ENCODE results near the gene F2R.

DNA sequence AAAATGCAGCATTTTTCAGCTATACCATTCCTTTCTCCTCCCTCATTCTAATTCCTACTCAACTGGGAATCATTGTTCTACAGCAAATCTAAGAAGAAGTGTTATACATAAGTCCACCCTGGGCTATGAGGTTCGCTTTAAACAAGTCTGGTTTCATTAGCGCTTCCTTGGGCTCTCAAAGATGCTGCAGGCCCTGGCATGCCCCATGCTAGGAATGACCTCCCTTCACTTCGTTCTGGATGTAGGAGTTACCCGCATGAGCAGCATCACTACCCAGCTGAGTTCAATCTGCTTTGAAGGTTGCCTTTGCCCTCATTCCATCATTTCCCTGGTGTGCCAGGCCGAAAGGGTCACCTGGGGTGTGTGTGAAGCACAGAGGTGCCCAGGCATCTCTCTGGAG lies 35.4 kb downstream of the F2R start:
- TF ChIP-seq KLF6 (CRISPR knock-in tag; IDR thresholded peaks at IDR 0.05; ENCODE audit: borderline replicate concordance) (no peak), ETS2 (tag; IDR thresholded peaks at IDR 0.05; ENCODE audit: borderline replicate concordance, poor library complexity, severe bottlenecking) (no peak), ZNF41 (CRISPR knock-in tag; conservative IDR thresholded peaks at IDR 0.05) (no peak), EGR1 (conservative IDR thresholded peaks at IDR 0.05) (no peak), TARDBP (IDR thresholded peaks at IDR 0.05) (no peak), KDM5B (IDR thresholded peaks at IDR 0.05; ENCODE audit: insufficient replicate concordance, low read depth, low read length) (no peak)
- TF ChIP-seq, protein P1, sequence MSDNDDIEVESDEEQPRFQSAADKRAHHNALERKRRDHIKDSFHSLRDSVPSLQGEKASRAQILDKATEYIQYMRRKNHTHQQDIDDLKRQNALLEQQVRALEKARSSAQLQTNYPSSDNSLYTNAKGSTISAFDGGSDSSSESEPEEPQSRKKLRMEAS (CRISPR knock-in tag; IDR thresholded peaks at IDR 0.05) = no peak
- TF ChIP-seq, protein P2, sequence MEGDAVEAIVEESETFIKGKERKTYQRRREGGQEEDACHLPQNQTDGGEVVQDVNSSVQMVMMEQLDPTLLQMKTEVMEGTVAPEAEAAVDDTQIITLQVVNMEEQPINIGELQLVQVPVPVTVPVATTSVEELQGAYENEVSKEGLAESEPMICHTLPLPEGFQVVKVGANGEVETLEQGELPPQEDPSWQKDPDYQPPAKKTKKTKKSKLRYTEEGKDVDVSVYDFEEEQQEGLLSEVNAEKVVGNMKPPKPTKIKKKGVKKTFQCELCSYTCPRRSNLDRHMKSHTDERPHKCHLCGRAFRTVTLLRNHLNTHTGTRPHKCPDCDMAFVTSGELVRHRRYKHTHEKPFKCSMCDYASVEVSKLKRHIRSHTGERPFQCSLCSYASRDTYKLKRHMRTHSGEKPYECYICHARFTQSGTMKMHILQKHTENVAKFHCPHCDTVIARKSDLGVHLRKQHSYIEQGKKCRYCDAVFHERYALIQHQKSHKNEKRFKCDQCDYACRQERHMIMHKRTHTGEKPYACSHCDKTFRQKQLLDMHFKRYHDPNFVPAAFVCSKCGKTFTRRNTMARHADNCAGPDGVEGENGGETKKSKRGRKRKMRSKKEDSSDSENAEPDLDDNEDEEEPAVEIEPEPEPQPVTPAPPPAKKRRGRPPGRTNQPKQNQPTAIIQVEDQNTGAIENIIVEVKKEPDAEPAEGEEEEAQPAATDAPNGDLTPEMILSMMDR (IDR thresholded peaks at IDR 0.05 in 2 of 3, conservative IDR thresholded peaks at IDR 0.05 in 1 of 3; ENCODE audit: insufficient read depth in 2 of 3, low read depth in 1 of 3, low read length in 3 of 3) = no peak
- TF ChIP-seq, protein P3, sequence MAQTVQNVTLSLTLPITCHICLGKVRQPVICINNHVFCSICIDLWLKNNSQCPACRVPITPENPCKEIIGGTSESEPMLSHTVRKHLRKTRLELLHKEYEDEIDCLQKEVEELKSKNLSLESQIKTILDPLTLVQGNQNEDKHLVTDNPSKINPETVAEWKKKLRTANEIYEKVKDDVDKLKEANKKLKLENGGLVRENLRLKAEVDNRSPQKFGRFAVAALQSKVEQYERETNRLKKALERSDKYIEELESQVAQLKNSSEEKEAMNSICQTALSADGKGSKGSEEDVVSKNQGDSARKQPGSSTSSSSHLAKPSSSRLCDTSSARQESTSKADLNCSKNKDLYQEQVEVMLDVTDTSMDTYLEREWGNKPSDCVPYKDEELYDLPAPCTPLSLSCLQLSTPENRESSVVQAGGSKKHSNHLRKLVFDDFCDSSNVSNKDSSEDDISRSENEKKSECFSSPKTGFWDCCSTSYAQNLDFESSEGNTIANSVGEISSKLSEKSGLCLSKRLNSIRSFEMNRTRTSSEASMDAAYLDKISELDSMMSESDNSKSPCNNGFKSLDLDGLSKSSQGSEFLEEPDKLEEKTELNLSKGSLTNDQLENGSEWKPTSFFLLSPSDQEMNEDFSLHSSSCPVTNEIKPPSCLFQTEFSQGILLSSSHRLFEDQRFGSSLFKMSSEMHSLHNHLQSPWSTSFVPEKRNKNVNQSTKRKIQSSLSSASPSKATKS (CRISPR knock-in tag; IDR thresholded peaks at IDR 0.05) = no peak
